A549 (cell line): Measurements from ENCODE around the gene TMEM183A. TPM values are rescaled to one million over a fixed set of nuclear protein-coding genes. Genes with fewer than 3 reads are reported as not detected.

Source experiments
- ATAC-seq, 2 experiments: fragments of 200-7000 bp in 1 of 2; fragments of >200 bp in 1 of 2; cut with Nextera tagmentation in 1 of 2; cut with Tn5 transposase in 1 of 2; 3 replicates each; pipeline versions ENCODE4 v1.8.0 to v1.9.1; 2018 to 2020; ENCODE audit warnings: mild to moderate bottlenecking in 1 of 2, moderate library complexity in 1 of 2
- CTCF ChIA-PET: fragments of 300-600 bp; sonication (Branson Sonifier 250); formaldehyde crosslinking; extraction: SDS; loops from one replicate; lab custom pipeline; 2021; ENCODE audit warnings: antibody characterized with exemption, inconsistent platforms; lab: Yijun Ruan, JAX
- POLR2A ChIA-PET: fragments of 350-600 bp; formaldehyde crosslinking; extraction: SDS; loops from one replicate; lab custom pipeline; 2021; ENCODE audit warnings: antibody characterized with exemption, inconsistent platforms; lab: Yijun Ruan, JAX
- DNase-seq, 2 experiments: peaks; one replicate each; pipeline versions ENCODE4 v3.0.0 to v3.0.0-alpha.2; 2011 to 2016; ENCODE audit warnings: low read depth in 1 of 2, low spot score in 1 of 2
- FAIRE-seq: peaks from 2 replicates; lab custom pipeline; 2011; peaks lifted over from hg19 to GRCh38; lab: Jason Lieb, UNC
- H3K27ac ChIP-seq, 2 experiments: fragments of >200 bp; sonication (Bioruptor Twin); formaldehyde crosslinking; 3 replicates each; pipeline ENCODE4 v1.5.1; 2016 to 2017
- H3K4me1 ChIP-seq: fragments of >200 bp; sonication (Bioruptor Twin); formaldehyde crosslinking; 3 replicates; pipeline ENCODE4 v1.6.1; 2016
- H3K4me2 ChIP-seq: fragments of >200 bp; sonication (Bioruptor Twin); formaldehyde crosslinking; 3 replicates; pipeline ENCODE4 v1.6.1; 2016
- H3K4me3 ChIP-seq: fragments of >200 bp; sonication (Bioruptor Twin); formaldehyde crosslinking; 3 replicates; pipeline ENCODE4 v1.5.1; 2016
- H3K9me3 ChIP-seq: fragments of >200 bp; sonication (Bioruptor Twin); formaldehyde crosslinking; 3 replicates; pipeline ENCODE4 v1.6.1; 2016
- CBX2 ChIP-seq: fragments of 200-600 bp; sonication (generic); IDR thresholded peaks from 2 replicates; pipeline ENCODE4 v1.6.1; 2016; ENCODE audit warnings: low read depth, mild to moderate bottlenecking, borderline replicate concordance
- CBX8 ChIP-seq: fragments of 200-600 bp; sonication (generic); IDR thresholded peaks from 2 replicates; pipeline ENCODE4 v1.6.1; 2016
- CEBPB ChIP-seq, 2 experiments: fragments of >200 bp in 1 of 2; sonication (Bioruptor Twin) in 1 of 2; formaldehyde crosslinking in 1 of 2; IDR thresholded peaks; 2 replicates each; pipeline ENCODE4 v1.6.1; 2012 to 2016
- CHD4 ChIP-seq: fragments of 200-600 bp; sonication (generic); IDR thresholded peaks from 2 replicates; pipeline ENCODE4 v1.6.1; 2016; ENCODE audit warnings: antibody characterized with exemption, mild to moderate bottlenecking, borderline replicate concordance
- EHF ChIP-seq: fragments of 250-450 bp; sonication (Bioruptor Pico); IDR thresholded peaks from 2 replicates; pipeline ENCODE4 v1.5.0; 2020; ENCODE audit warnings: mild to moderate bottlenecking
- EP300 ChIP-seq, 2 experiments: fragments of >200 bp; sonication (Bioruptor Twin); formaldehyde crosslinking; IDR thresholded peaks; 2 replicates in 1 of 2; 3 replicates in 1 of 2; pipeline ENCODE4 v1.6.1; 2016 to 2017
- ESRRA ChIP-seq: fragments of 150-350 bp; IDR thresholded peaks from 2 replicates; pipeline ENCODE4 v1.6.1; 2014; ENCODE audit warnings: mild to moderate bottlenecking, low read length, borderline replicate concordance
- HOXA7 ChIP-seq: fragments of 250-450 bp; sonication (Bioruptor Pico); IDR thresholded peaks from 2 replicates; pipeline ENCODE4 v1.5.0; 2020; ENCODE audit warnings: mild to moderate bottlenecking, moderate library complexity
- HOXB5 ChIP-seq: fragments of 250-450 bp; sonication (Bioruptor Pico); IDR thresholded peaks from 2 replicates; pipeline ENCODE4 v1.5.0; 2020; ENCODE audit warnings: mild to moderate bottlenecking, moderate library complexity
- KDM1A ChIP-seq: fragments of 200-600 bp; sonication (generic); IDR thresholded peaks from 2 replicates; pipeline ENCODE4 v1.6.1; 2016; ENCODE audit warnings: low read depth, mild to moderate bottlenecking
- NPAS2 ChIP-seq: fragments of 250-450 bp; sonication (Bioruptor Pico); IDR thresholded peaks from 2 replicates; pipeline ENCODE4 v1.8.0; 2022; ENCODE audit warnings: mild to moderate bottlenecking, moderate library complexity, borderline replicate concordance
- PHF8 ChIP-seq: fragments of 200-600 bp; sonication (generic); IDR thresholded peaks from 2 replicates; pipeline ENCODE4 v1.6.1; 2016; ENCODE audit warnings: low read depth, mild to moderate bottlenecking, antibody characterized with exemption, moderate library complexity, borderline replicate concordance
- POLR2A ChIP-seq: IDR thresholded peaks from 2 replicates; pipeline ENCODE4 v1.6.1; 2012; ENCODE audit warnings: mild to moderate bottlenecking, low read length
- POLR2AphosphoS2 ChIP-seq: conservative IDR thresholded peaks from 2 replicates; pipeline ENCODE4 v1.6.1; 2012; ENCODE audit warnings: low read length, improper control_type of control experiment, inconsistent platforms
- RCOR1 ChIP-seq: fragments of 150-350 bp; IDR thresholded peaks from 2 replicates; pipeline ENCODE4 v1.6.1; 2014; ENCODE audit warnings: antibody characterized with exemption, low read length, low read depth
- RFX5 ChIP-seq: fragments of 450-650 bp; IDR thresholded peaks from 2 replicates; pipeline ENCODE4 v1.7.1; 2014; ENCODE audit warnings: antibody characterized with exemption, mild to moderate bottlenecking, moderate library complexity
- RNF2 ChIP-seq: fragments of 200-600 bp; sonication (generic); IDR thresholded peaks from 2 replicates; pipeline ENCODE4 v1.6.1; 2016; ENCODE audit warnings: low read depth, mild to moderate bottlenecking, antibody characterized with exemption, moderate library complexity, borderline replicate concordance
- SMC3 ChIP-seq: fragments of >200 bp; sonication (Bioruptor Twin); formaldehyde crosslinking; IDR thresholded peaks from 3 replicates; pipeline ENCODE4 v1.6.1; 2018; ENCODE audit warnings: inconsistent platforms
- SREBF2 ChIP-seq: fragments of 450-650 bp; IDR thresholded peaks from 2 replicates; pipeline ENCODE4 v1.6.1; 2014; ENCODE audit warnings: mild to moderate bottlenecking, moderate library complexity
- TFCP2L1 ChIP-seq: fragments of 250-450 bp; sonication (Bioruptor Pico); IDR thresholded peaks from 2 replicates; pipeline ENCODE4 v1.5.0; 2021; ENCODE audit warnings: mild to moderate bottlenecking
- TP53 ChIP-seq: fragments of 250-450 bp; sonication (Bioruptor Pico); IDR thresholded peaks from 2 replicates; pipeline ENCODE4 v1.5.0; 2021; ENCODE audit warnings: mild to moderate bottlenecking, moderate library complexity
- ZFP36 ChIP-seq: fragments of 450-650 bp; IDR thresholded peaks from 2 replicates; pipeline ENCODE4 v1.6.1; 2014; ENCODE audit warnings: borderline replicate concordance; ENCODE audit not compliant: partially characterized antibody
- ZSCAN20 ChIP-seq: fragments of 250-450 bp; sonication (Bioruptor Pico); IDR thresholded peaks from 2 replicates; pipeline ENCODE4 v1.8.0; 2022; ENCODE audit warnings: mild to moderate bottlenecking, moderate library complexity
- WGBS: methylation state at CpG from one replicate; pipeline ENCODE4 v1.1.6; 2017; ENCODE audit errors: missing lambda C conversion rate; 5-methylcytosine and 5-hydroxymethylcytosine counted together
- polyA plus RNA-seq, 4 experiments: library from polyadenylated mRNA; depleted of rRNA in 3 of 4; stranded (reverse); fragments of >200 nt; fragmentation: RNase III in 1 of 4; extraction: RNeasy Plus Mini Kit Qiagen cat#74134 plus additional on column Dnase treatment in 1 of 4; gene quantifications; 2 replicates in 3 of 4; 3 replicates in 1 of 4; pipeline ENCODE4 v1.2.3, GENCODE V29; 2011 to 2017
- TF ChIP-seq, protein P1 (sequence below): IDR thresholded peaks from 2 replicates; pipeline ENCODE4 v1.6.1; 2012; ENCODE audit warnings: low read depth, borderline replicate concordance
- TF ChIP-seq, protein P2 (sequence below): IDR thresholded peaks from 2 replicates; pipeline ENCODE4 v1.6.1; 2012

TMEM183A gene
- polyA plus RNA-seq, 2 of the 4 experiments (the other 2 are of a cell fraction) = 48.4 to 114 TPM

DNA sequence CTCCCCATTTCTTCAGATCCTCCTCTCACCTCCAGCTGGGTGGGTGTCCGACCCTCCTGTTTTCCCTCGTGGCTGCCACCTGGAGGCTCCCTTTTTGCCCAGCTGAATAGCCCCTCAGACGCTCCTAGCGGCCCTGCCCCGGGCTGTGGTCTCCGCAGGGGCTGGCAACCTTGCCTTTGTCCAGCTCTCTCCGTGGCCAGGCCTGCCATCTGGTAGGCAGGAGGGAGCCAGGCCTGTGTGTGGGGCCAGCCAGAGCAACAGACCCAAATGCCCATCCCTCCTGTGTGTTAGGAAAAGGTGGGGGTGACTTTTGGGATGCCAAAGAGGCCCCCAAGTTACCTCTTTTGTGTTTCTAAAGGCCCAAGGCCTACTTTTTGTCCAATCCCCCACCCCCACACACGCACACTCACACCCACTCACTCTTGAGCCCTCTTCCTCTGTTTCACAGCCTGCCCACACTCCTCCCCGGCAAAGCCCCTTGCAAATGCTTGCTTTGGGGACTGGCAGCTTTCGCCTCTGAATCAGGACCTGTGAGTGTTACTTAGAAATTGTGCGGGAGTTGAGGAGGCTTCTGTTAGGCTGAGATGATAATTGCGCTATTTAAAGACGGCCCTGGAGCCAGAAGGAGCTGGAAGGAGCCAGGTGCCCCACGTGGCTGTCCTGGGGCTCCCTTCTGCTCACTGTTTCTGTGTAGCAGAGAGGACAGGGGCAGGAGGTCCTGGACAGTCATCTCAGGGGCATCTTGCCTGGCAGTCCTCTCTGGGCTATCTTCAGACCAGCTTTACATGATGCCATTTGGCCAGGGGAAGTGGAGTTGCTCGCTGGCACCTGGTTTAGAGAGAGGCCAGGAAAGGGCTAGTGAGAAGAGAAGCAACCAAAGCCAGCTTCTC is 28.2 kb downstream of the TMEM183A start:
- TF ChIP-seq TP53 (CRISPR knock-in tag) = no peak
- TF ChIP-seq HOXA7 (CRISPR knock-in tag) = no peak
- no peak for TF ChIP-seq CHD4
- TF ChIP-seq POLR2A = no peak
- no peak for TF ChIP-seq TFCP2L1
- no peak for TF ChIP-seq SREBF2
- TF ChIP-seq, protein P1, sequence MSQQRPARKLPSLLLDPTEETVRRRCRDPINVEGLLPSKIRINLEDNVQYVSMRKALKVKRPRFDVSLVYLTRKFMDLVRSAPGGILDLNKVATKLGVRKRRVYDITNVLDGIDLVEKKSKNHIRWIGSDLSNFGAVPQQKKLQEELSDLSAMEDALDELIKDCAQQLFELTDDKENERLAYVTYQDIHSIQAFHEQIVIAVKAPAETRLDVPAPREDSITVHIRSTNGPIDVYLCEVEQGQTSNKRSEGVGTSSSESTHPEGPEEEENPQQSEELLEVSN = no peak
- no peak for TF ChIP-seq ZFP36
- no peak for TF ChIP-seq PHF8
- DNase-seq (no peak), FAIRE-seq (no peak), ATAC-seq (no peak)
- ChIA-PET CTCF (interaction anchor here (1.1 to 25.2 kb wide), 8 partner anchors 8 to 235 kb away, joined by 3 to 452 read pairs (median 144); partner anchors contain the start of genes ADORA1, MYBPH and PPFIA4), POLR2A (interaction anchor here (1.1 kb wide), 1 partner anchor 29 kb away, joined by 3 read pairs; no protein-coding TSS in a partner anchor)
- WGBS = 64% methylated on average over 15 of the region's 15 CpGs
- H3K4me3 ChIP-seq = no peak overlapping the region
- no peaks in the 10 kb centered on the region for H3K9me3 ChIP-seq
- peaks cover 15% of the 10 kb centered on the region; the same call in 2 of the 3 replicates for H3K4me1 ChIP-seq
- H3K27ac ChIP-seq = no peak overlapping the region
- no peak overlapping the region for H3K4me2 ChIP-seq

DNA sequence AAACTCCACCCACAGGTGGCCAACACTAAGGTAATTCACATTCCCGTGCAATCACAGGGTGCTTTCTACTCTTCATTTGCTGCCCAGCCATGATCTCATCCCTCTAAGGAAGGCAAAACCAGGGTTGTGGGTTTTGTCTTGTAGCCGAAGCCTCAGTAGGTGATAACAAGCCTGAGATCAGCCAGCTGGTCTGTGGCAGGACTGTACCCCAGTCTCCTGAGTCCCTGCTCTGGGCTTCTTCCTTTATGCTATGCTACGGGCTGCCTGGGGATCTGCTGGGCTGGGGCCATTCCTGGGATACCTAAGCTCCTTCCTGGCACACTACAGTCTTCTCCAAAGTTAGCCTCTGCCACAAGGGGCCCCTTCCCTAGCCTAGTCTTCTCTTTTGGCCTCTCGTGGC is 29.0 kb downstream of the TMEM183A start:
- no peak for FAIRE-seq
- Histone ChIP-seq H3K4me2 (no peak overlapping the region), H3K4me3 (no peak overlapping the region), H3K4me1 (peaks cover 15% of the 10 kb centered on the region; the same call in 2 of the 3 replicates), H3K9me3 (no peaks in the 10 kb centered on the region), H3K27ac (no peak overlapping the region)
- no peak for DNase-seq
- ATAC-seq = no peak
- ChIA-PET POLR2A (interaction anchor here (1.1 kb wide), 1 partner anchor 30 kb away, joined by 3 read pairs; no protein-coding TSS in a partner anchor), CTCF (interaction anchor here (0.9 to 25.2 kb wide), 10 partner anchors 8 to 452 kb away, joined by 3 to 452 read pairs (median 52); partner anchors contain the start of genes MYBPH and PPFIA4)
- TF ChIP-seq CEBPB (IDR thresholded peaks at IDR 0.05) = no peak
- no peak for TF ChIP-seq HOXB5 (CRISPR knock-in tag)
- TF ChIP-seq, protein P2, sequence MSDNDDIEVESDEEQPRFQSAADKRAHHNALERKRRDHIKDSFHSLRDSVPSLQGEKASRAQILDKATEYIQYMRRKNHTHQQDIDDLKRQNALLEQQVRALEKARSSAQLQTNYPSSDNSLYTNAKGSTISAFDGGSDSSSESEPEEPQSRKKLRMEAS = no peak
- TF ChIP-seq EP300 (IDR thresholded peaks at IDR 0.05) = no peak
- no peak for TF ChIP-seq KDM1A
- no peak for TF ChIP-seq NPAS2 (CRISPR knock-in tag)
- no peak for TF ChIP-seq RFX5
- WGBS = 38% methylated on average over 4 of the region's 4 CpGs

DNA sequence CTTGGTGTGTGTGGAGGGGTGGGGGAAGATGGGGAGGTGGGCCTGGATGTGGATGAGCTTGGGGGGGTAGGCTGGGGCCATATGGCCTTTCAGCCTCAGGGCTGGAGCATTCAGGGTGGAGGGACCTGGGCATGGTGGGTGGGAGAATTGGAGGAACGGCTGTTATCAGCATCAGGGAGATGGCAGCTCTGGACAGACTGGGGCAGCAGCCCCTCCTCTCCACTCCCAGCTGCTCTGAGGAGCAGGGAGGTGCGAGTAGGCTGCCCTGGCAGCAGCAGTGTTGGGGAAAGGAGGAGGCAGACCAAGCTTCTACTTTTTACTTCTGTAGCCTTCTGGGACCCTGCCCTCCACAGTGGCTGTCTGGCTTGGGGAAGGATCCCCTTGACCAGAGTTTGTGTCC is 29.4 kb downstream of the TMEM183A start:
- FAIRE-seq (no peak), DNase-seq (no peak), ATAC-seq (no peak)
- Histone ChIP-seq H3K4me2 (no peak overlapping the region), H3K9me3 (no peaks in the 10 kb centered on the region), H3K4me1 (peaks cover 15% of the 10 kb centered on the region; the same call in 2 of the 3 replicates), H3K4me3 (no peak overlapping the region), H3K27ac (no peak overlapping the region)
- ChIA-PET POLR2A (no interaction called here), CTCF (interaction anchor here (0.9 to 25.2 kb wide), 10 partner anchors 9 to 452 kb away, joined by 3 to 452 read pairs (median 52); partner anchors contain the start of genes MYBPH and PPFIA4)
- WGBS = 11% methylated on average over 2 of the region's 2 CpGs
- TF ChIP-seq POLR2AphosphoS2 (no peak), CBX2 (no peak), EHF (no peak), ZFP36 (no peak), ZSCAN20 (no peak), SMC3 (no peak), ESRRA (no peak), RNF2 (no peak), RCOR1 (no peak), CBX8 (no peak), CHD4 (no peak)
- TF ChIP-seq, protein P1 = no peak
